Measurements from ENCODE around the gene TRIO. TPM values are rescaled to one million over a fixed set of nuclear protein-coding genes. Genes with fewer than 3 reads are reported as not detected.

The TRIO gene
- total RNA-seq, 2 experiments from 2014 or later = 4.1 to 6.5 TPM

GRCh38 chr5:14332746-14333145 is 189.6 kb downstream of the TRIO start:
- TF ChIP-seq CTCF (IDR thresholded peaks at IDR 0.05) = no peak
- H3K27ac ChIP-seq (ENCODE audit: low read depth in 1 of 2, low read length in 2 of 2) = no peak overlapping the region
- Mint-ChIP-seq H3K4me3 (no peak overlapping the region), H3K36me3 (ENCODE audit: low read depth) (no peaks in the 10 kb centered on the region), H3K9me3 (no peaks in the 10 kb centered on the region), H3K27me3 (no peaks in the 10 kb centered on the region), H3K27ac (no peak overlapping the region), H3K4me1 (ENCODE audit: low read depth) (peaks cover 22% of the 10 kb centered on the region)
- no peaks in the 10 kb centered on the region for H3K4me1 ChIP-seq (ENCODE audit: insufficient read depth, low read length)
- DNase-seq = no peak
- ChIA-PET POLR2A (no interaction called here), CTCF (no interaction called here)
- intact Hi-C loops (cut with DNase I, micrococcal nuclease) = no loop called here
- no peaks in the 10 kb centered on the region for H3K27me3 ChIP-seq (ENCODE audit: control insufficient read depth in 1 of 2, insufficient read depth in 2 of 2, low read length in 2 of 2)
- no peak overlapping the region for H3K4me3 ChIP-seq (ENCODE audit: low read length)
- H3K36me3 ChIP-seq (ENCODE audit: insufficient read depth, low read length) = no peaks in the 10 kb centered on the region
- no peak for ATAC-seq (ENCODE audit: poor library complexity)
- H3K9me3 ChIP-seq (ENCODE audit: control insufficient read depth in 1 of 2, insufficient read depth in 1 of 2, low read length in 2 of 2) = no peaks in the 10 kb centered on the region

GRCh38 chr5:14337593-14337992 is 194.5 kb downstream of the TRIO start:
- H3K4me1 ChIP-seq (ENCODE audit: insufficient read depth, low read length) = no peaks in the 10 kb centered on the region
- no peak for DNase-seq
- no peak overlapping the region for H3K4me3 ChIP-seq (ENCODE audit: low read length)
- no peaks in the 10 kb centered on the region for H3K36me3 ChIP-seq (ENCODE audit: insufficient read depth, low read length)
- H3K27ac Mint-ChIP-seq = no peak overlapping the region
- no peak for TF ChIP-seq CTCF (IDR thresholded peaks at IDR 0.05)
- intact Hi-C loops (cut with DNase I, micrococcal nuclease) = no loop called here
- H3K27me3 Mint-ChIP-seq = no peaks in the 10 kb centered on the region
- ChIA-PET CTCF (no interaction called here), POLR2A (no interaction called here)
- no peaks in the 10 kb centered on the region for H3K36me3 Mint-ChIP-seq (ENCODE audit: low read depth)
- no peaks in the 10 kb centered on the region for H3K9me3 ChIP-seq (ENCODE audit: control insufficient read depth in 1 of 2, insufficient read depth in 1 of 2, low read length in 2 of 2)
- H3K4me3 Mint-ChIP-seq = no peak overlapping the region
- no peak for ATAC-seq (ENCODE audit: poor library complexity)
- no peaks in the 10 kb centered on the region for H3K27me3 ChIP-seq (ENCODE audit: control insufficient read depth in 1 of 2, insufficient read depth in 2 of 2, low read length in 2 of 2)
- no peaks in the 10 kb centered on the region for H3K4me1 Mint-ChIP-seq (ENCODE audit: low read depth)
- H3K9me3 Mint-ChIP-seq = no peaks in the 10 kb centered on the region
- H3K27ac ChIP-seq (ENCODE audit: low read depth in 1 of 2, low read length in 2 of 2) = no peak overlapping the region

DNA sequence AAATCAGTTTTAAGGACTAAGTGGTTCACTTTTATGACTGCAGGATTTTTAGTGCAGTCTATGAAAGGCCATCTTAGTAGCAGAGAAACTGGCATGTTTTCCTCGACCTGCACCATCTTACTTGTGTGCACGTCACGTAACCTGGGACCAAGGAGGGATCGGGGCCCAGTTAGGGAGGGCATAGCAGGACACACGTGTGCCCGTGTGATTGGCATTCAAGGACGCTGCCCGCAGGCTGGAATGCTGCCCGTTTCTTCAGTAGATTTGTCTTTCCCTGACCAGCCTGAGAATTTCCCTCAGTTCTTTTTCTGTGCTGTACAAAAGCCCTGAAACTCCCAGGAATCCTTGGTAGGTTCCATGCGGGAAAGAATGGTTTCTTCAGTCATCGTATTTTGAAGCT is 196.3 kb downstream of the TRIO start:
- ATAC-seq (ENCODE audit: poor library complexity) = no peak
- CTCF ChIA-PET = no interaction called here
- TF ChIP-seq CTCF (IDR thresholded peaks at IDR 0.05) = no peak
- no peak overlapping the region for H3K4me3 ChIP-seq (ENCODE audit: low read length)
- no peaks in the 10 kb centered on the region for H3K27me3 ChIP-seq (ENCODE audit: control insufficient read depth in 1 of 2, insufficient read depth in 2 of 2, low read length in 2 of 2)
- no peaks in the 10 kb centered on the region for H3K4me1 Mint-ChIP-seq (ENCODE audit: low read depth)
- no peak overlapping the region for H3K27ac Mint-ChIP-seq
- H3K9me3 Mint-ChIP-seq = no peaks in the 10 kb centered on the region
- no peaks in the 10 kb centered on the region for H3K36me3 ChIP-seq (ENCODE audit: insufficient read depth, low read length)
- H3K4me1 ChIP-seq (ENCODE audit: insufficient read depth, low read length) = no peaks in the 10 kb centered on the region
- no peaks in the 10 kb centered on the region for H3K36me3 Mint-ChIP-seq (ENCODE audit: low read depth)
- no peak overlapping the region for H3K27ac ChIP-seq (ENCODE audit: low read depth in 1 of 2, low read length in 2 of 2)
- intact Hi-C loops (cut with DNase I, micrococcal nuclease) = no loop called here
- no peak for DNase-seq
- no peaks in the 10 kb centered on the region for H3K9me3 ChIP-seq (ENCODE audit: control insufficient read depth in 1 of 2, insufficient read depth in 1 of 2, low read length in 2 of 2)
- H3K4me3 Mint-ChIP-seq = no peak overlapping the region
- POLR2A ChIA-PET = no interaction called here
- no peaks in the 10 kb centered on the region for H3K27me3 Mint-ChIP-seq
